ENCODE results near the gene HSPD1. TPM values are rescaled to one million over a fixed set of nuclear protein-coding genes. Genes with fewer than 3 reads are reported as not detected.
A peak's percentile ranks its signal among the peaks of the same experiment; 100 is the strongest.

HSPD1 gene
- total and polyA plus RNA-seq, 2 of the 13 experiments (the other 11 are each of a cell fraction or from before 2014, with no cell fraction given), result 685 to 2,610 TPM

DNA sequence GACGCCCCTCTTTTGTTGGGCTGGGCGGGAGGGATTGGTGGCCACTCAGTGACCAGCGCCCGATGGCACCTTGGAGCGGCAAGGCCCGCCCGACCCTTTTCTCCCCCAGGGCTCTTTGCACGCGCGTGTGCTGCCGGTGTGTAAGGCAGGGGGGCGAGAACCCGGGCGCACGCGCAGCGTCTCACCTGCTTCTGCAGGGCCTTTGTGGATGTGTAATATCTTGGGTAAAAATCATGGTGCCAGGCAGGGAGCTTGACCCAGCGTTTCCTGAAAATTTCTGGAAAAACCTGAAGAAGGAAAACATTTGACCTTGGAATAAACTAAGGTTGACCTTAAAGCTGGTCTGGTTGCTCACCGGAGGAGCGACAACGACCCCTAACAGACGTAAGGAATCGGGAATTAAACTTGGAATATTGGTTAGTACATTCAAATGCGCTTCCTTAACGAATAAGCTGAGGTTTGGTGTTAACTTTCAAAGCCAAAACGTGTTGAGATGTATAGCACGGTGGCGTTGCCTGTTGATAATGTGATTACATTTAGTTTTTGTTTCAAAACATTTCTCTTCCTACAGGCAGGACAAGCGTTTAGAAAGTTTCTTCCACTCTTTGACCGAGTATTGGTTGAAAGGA lies 977 bp upstream of the HSPD1 start (continued):
- TF ChIP-seq PATZ1 (CRISPR knock-in tag; IDR thresholded peaks at IDR 0.05) (no peak), CEBPZ (IDR thresholded peaks at IDR 0.05; ENCODE audit: low read length) (no peak), ZNF383 (CRISPR knock-in tag; IDR thresholded peaks at IDR 0.05; ENCODE audit: borderline replicate concordance) (0 out of 2 replicates have a peak, but pooled peaks have one; percentile 0), ZNF264 (CRISPR knock-in tag; IDR thresholded peaks at IDR 0.05) (no peak), RAD51 (IDR thresholded peaks at IDR 0.05; ENCODE audit: borderline replicate concordance) (no peak), KLF15 (CRISPR knock-in tag; IDR thresholded peaks at IDR 0.05; ENCODE audit: borderline replicate concordance) (no peak), PHB2 (IDR thresholded peaks at IDR 0.05; ENCODE audit: partially characterized antibody) (no peak), ZSCAN5A (CRISPR knock-in tag; IDR thresholded peaks at IDR 0.05; ENCODE audit: borderline replicate concordance) (no peak), ZBTB7B (CRISPR knock-in tag; IDR thresholded peaks at IDR 0.05) (0 out of 2 replicates have a peak, but pooled peaks have one; percentile 25), SP5 (CRISPR knock-in tag; IDR thresholded peaks at IDR 0.05; ENCODE audit: borderline replicate concordance, low read depth) (no peak), ERF (CRISPR knock-in tag; IDR thresholded peaks at IDR 0.05) (no peak), ETV6 (CRISPR knock-in tag; conservative IDR thresholded peaks at IDR 0.05) (no peak), HNF1B (CRISPR knock-in tag; IDR thresholded peaks at IDR 0.05) (no peak), ZNF782 (CRISPR knock-in tag; IDR thresholded peaks at IDR 0.05; ENCODE audit: borderline replicate concordance) (no peak; the same call in 1 of the 2 replicates), ZNF432 (CRISPR knock-in tag; IDR thresholded peaks at IDR 0.05; ENCODE audit: borderline replicate concordance) (no peak), TBX3 (IDR thresholded peaks at IDR 0.05; ENCODE audit: borderline replicate concordance) (no peak)
- TF ChIP-seq, protein P1, sequence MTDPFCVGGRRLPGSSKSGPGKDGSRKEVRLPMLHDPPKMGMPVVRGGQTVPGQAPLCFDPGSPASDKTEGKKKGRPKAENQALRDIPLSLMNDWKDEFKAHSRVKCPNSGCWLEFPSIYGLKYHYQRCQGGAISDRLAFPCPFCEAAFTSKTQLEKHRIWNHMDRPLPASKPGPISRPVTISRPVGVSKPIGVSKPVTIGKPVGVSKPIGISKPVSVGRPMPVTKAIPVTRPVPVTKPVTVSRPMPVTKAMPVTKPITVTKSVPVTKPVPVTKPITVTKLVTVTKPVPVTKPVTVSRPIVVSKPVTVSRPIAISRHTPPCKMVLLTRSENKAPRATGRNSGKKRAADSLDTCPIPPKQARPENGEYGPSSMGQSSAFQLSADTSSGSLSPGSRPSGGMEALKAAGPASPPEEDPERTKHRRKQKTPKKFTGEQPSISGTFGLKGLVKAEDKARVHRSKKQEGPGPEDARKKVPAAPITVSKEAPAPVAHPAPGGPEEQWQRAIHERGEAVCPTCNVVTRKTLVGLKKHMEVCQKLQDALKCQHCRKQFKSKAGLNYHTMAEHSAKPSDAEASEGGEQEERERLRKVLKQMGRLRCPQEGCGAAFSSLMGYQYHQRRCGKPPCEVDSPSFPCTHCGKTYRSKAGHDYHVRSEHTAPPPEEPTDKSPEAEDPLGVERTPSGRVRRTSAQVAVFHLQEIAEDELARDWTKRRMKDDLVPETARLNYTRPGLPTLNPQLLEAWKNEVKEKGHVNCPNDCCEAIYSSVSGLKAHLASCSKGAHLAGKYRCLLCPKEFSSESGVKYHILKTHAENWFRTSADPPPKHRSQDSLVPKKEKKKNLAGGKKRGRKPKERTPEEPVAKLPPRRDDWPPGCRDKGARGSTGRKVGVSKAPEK (CRISPR knock-in tag; IDR thresholded peaks at IDR 0.05; ENCODE audit: borderline replicate concordance), result no peak
